NCI-H2107 treated with DMSO at 0.1 percent for 48 hours (cell line): ENCODE data around the gene COL2A1.

Experiments used
- DNase-seq: peaks from one replicate; lab custom pipeline; 2025; ENCODE audit not compliant: unreplicated experiment; lab: John Stamatoyannopoulos, UW

COL2A1 gene

DNA sequence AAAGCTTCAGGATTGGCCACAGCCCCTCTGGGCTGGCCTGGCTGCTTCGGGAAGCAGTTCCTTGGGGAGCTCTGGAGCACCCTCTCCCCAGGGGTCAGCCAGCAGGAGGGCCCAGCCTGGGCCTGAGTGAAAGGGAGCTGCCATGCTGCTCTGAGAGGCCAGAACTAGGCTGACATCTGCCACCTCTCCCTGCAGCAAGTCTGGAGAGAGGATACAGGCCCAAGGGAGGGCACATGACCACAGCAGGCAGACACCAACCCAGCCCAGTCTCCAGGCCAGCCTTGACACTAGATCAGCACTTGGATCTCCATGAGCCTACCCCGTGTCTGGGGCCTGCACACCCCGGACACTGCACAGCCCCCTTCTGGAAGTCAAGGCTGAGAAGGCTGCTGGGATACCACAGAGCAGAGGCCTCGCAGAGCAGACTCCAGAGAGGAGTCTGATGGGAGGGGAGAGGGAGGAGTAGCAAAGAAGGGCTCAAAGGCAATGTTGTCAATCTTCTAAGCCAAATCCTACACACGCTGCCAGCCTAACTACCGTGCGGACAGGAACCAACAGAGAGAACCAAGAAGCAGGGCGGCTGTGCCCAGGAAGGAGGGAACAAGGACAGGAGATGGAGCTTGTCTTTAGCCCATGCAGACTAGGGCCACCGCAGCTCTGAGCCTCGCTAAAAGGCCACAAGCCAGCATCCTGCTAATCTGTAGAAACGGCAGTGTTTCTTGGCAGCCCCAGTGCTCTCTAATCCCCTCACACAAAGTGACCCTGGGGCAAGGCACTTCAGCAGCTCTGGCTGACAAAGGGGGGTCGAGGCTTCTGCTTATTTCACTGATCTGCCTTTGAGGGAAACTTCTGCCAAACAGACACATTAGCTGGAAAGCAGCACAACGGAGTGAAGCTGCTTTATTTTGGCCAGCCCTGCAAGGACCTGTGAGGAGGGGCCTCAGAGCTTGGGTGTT lies 12.9 kb downstream of the COL2A1 start:
- peak; percentile 11 for DNase-seq

DNA sequence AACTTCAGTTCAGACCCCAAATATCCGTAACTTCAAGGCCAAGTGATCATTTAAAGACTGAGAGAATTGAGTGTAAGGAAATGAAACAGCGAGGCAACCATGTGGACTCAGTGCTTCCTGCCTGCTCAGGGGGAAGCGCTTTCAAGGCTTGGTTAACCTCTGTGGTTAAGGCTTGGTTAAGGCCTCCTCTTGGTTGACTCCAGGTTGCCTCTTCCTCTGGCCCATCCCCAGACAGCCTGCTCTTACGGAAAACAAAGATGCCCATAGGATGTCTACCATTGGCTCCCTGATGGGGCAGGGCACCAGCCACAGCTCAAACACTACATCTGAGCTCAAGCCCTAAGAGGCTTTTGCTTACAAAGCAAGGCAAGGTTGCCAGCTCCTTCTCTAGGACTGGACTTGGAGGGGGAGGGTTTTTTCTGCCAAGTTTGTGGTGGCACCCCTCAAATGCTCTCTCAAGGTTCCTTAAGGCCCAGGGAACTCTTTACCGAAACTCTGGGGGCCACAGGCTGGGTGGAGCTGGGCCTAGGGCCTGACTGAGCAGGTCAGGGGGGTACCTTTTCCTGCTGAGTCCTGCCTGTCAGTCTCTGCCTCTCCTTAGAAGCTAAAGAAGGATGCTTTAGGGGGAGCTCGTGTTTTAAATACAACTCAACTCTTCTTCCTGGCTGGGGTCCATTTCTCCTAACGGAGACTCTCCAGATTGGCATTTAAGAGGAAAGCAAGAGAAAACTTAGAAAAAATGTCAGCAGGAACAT lies 13.7 kb downstream of the COL2A1 start:
- no peak for DNase-seq

DNA sequence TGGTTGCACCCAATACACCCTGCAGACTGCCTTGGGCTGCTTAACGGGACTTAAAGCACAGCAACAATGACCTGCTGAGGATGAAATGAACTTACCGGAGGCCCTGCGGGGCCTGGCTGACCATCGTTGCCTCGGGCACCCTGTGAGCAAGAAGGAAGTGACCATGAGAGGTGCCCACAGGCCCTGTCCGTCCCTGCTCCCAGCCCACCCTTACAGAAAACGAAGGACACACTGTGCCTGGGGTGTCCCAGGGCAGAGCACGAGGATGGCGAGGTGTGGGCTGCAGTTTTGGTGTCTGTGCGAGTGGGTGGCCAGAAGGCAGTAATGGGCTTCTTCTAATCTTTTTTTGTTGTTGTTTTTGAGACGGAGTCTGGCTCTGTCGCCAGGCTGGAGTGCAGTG lies 14.6 kb downstream of the COL2A1 start:
- DNase-seq = no peak

DNA sequence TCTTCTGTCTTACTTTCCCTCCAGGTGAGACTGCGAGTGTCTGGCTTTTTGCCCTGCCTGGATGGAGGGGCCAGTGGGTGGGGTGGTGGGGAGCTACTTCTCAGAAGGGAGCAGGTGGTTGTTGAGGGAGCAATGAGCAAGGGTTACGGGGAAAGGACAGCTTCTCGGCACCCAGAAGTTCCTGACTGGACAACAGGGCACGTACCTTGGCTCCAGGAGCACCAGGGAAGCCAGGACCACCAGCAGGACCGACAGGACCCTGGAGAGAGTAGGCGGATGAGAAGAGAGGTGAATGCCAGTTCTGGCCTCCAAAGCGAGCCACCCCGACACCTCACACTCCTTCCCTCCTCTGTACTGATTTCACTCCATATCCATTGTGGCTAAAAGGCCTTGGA lies 15.3 kb downstream of the COL2A1 start:
- DNase-seq = no peak

DNA sequence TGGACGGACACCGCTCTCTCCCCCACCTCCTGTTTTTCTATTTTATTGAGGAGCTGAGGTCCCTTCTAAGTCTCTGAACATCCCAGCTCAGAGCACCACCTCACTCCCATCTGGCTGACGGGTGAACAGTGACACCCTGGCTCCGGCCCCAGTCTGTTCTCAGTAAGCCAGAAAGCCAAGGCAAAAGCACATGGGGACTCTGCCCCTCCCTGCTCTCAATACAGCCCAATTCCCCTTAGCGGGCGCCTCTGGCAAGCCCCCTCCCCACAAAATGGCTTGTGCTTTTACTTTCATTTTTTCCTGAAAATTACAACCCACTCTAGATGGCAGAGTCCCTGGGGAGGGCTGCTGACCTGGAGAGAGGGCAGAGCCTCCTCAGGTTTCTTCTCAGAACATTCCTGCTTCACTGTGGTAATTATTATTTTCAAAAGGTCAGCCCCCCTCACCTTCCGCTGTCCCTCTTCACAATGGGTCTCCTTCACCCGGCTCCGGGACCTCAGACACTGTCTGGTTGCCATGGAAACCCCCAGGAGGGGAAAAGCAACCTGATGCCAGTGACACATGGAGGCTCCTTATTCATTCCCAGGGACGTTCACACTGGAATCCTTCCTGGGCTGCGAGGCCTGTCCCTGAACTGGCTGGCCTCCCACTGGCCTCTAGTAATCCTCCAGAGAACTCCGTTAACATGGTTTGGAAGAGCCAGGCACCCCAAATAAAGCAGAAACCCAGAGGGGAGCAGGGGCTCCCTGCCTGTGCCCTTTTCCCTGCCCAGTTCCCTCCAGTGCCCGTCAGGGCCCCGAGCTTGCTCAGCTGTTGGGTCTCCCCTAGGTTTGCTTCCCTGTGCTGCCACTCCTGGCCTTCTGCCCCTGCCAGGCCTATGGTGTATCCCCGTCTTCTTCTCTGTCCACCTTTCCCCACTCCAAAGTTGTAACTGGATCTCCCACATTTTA lies 15.9 kb downstream of the COL2A1 start:
- DNase-seq = peak; percentile 11

DNA sequence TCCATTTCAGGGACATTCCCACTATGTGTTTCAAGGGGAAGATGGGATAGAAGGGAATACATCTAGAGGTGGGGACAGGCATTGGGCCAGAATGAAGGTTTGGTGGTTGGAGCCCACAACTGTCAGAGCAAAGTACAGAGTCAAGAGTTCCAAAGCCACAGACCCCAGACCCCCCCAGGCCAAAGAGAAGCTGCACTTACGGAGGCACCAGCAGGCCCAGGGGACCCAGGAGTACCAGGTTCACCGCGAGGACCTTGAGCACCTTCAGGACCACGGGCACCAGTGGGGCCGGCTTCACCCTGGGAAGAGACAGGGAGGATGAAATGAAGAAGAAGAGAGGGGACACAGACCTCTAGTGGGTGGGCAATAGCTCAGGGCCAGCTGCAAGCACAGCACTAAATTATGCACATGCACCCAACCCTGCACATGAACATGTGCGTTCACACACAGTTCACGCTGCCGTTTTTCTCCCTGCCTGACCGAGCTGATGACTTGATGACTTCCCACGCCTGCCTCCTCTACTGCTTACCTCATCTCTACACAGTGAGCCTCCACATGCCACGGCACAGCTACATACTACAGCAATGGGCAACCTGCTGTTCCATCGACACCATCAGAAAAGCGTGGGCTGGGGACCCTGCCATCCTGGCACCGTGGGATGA lies 16.7 kb downstream of the COL2A1 start:
- no peak for DNase-seq

DNA sequence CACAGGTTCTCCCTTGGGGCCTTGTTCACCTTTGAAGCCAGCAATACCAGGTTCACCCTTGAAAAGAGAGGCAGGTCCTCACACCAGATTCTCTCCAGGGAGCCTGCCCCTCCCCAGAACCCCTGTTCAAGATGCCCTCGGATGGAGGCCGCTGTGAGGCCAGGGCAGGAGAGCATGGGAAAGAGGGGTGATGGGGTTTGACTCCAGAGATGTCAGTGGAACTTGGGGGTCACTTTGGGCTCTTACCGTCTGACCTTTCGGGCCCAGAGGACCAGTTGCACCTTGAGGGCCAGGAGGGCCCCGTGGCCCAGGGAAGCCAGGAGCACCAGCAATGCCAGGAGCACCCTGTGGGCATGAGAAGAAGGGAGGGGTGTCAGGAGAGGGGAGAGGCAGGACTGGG lies 17.4 kb downstream of the COL2A1 start:
- no peak for DNase-seq

DNA sequence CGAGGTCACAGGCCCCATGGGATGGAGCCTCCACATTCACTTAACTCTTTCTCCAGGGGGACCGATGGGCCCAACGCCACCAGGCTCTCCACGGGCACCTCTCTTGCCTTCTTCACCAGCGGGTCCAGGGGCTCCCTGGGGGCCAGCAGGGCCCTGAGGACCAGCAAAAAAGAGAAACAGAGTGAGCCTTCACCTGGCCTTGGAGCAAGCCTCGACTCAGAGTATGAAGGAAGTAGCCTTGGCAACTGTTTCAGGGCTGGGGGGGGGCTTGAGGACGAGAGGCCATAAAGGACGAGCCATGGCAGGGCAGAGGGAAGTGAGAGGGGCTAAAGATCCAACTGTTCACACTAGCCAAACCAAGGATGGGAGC lies 18.0 kb downstream of the COL2A1 start:
- no peak for DNase-seq

DNA sequence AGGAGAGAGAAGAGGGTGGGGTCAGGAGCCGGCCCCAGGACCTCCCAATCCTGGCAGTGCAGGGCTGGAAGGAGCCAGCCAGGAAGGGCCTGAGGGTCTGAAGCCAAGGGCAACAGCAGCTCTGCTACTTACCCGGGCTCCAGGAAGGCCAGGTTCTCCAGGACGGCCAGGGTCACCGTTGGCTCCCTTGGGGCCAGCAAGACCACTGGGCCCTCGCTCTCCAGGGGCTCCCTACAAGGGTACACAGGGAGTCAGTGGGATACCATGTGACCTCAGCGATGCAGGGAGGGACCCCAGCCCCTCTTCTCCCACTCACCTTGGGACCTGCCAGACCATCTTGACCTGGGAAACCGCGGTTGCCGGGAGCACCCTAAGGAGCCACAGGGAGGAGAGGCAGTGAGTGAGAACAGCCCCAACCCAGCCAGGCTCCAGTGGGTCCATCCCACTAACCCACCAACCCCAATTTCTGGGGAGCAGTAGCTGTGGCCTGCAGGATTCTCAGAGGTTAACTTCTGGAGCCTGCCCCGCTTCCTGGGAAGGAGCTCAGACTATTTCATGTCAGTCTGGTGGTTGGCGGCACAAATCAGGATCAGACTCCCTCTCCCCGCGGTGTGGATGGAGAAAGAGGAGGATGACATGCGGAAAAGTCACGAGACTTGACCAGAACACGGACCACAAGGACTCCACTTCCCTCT lies 18.5 kb downstream of the COL2A1 start:
- no peak for DNase-seq

DNA sequence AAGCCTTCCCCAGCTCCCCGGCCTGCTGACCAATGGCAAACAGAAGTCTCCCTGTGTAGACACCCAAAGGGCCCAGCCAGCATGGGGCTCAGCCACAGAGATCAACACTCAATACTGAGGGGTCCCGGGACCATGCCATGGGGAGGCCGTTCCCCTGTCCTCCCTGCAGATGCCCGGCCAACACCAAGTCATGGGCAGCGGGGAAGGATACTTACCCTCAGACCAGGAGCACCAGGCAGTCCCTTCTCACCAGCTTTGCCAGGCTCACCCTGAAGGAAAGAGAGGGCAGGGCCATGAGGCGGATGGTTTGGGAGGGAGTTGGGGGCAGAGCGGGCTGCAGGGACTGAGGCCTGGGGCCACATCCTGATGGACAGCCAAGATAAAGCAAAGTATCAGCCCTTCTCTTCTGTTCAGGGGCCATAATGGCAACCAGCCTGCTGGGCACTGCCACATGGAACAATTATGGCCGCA lies 19.9 kb downstream of the COL2A1 start:
- DNase-seq = no peak

DNA sequence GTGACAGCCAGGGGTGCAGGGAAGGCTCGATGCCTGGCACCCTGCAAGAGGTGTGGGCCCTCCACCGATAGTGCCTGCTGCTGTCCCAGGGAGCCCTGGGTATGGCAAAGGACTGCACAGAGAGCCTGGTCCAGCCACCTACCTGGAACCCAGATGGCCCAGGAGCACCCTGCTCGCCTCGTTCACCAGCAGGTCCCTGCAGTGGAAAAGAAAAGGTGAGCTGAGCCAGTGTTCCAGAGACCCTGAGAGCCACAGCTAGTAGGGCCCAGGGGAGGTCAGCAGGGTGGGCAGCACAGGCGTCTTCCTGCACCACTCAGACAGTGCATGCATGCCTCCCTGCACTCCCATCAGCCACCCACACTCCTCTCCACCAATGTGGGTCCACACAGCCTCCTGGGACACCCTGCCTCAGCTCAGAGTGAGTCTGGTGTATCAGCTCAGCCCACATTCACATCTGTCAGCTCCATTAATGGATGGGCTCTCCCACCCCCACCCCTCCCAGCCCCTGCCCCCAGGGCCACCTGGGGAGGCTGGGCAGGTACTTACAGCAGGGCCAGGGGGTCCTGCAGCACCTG lies 20.6 kb downstream of the COL2A1 start:
- no peak for DNase-seq

DNA sequence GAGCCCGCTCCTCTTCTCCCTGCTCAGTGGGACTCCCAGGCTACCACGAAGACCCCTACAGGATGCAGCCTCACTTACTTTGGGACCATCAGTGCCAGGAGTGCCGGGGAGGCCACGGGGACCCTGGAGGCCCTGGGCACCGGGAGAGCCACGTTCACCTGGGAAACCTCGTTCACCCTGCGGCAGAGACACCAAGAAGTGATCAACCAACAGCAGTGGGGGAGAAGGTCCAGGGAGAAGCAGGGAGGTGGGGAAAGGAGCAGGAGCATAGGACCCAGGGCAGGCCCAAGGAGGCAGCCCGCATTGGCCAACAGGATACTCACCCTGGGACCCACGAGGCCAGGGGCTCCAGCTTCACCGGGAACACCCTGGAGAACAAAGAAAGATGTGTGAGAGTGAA lies 21.5 kb downstream of the COL2A1 start:
- DNase-seq = no peak

DNA sequence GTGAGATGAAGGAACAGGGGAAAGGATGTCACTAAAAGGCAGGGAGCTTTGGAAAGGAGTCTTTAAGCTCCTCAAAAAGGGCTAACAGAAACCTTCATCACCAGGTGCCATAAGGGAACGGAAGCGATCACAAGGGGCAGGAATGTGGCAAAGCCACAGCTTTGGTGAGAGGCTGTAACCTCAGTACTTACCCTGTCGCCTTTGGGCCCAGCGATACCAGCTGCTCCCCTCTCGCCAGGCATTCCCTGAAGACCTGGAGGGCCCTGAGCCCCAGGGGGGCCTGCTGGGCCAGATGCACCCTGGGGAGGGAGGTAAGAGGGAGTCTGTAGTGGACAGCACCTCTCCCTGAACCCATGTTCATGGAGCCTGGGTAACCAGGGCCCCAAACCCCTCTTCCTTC lies 22.0 kb downstream of the COL2A1 start:
- DNase-seq = peak; percentile 22

DNA sequence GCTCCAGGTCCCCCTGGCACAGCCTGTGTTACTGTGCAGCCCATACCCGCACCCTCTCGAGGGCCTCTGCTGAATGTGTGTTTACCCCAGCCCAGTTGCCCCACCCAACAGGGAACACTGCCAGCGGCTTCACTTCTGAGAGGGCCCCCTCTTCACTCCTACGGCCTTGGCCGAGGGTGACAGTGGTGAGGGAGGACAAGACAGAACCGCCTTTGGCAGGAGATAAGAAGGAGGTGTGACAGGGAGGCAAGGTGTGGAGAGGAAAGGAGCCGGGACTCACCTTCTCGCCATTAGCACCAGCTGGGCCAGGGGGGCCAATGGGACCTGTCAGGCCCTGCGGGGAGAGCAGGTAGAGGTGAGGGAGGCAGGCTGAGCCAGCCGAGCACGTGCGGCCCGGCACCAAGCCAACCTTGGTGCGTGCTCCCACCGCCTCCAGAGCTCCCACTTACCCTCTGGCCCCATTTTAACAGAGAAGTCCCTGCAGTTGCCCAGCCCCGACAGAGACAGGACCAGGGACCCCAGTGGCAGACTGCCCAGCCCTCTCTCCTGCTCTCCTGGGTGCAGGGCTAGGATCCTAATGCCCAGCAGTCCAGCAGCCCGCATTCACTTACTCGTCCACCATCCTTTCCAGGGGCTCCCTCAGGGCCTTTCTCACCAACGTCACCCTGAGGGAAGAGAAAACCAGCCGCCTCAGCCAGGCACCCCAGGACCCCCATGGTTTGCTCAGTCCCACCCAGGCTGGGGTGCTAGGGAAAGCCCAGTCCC lies 22.6 kb downstream of the COL2A1 start:
- no peak for DNase-seq

DNA sequence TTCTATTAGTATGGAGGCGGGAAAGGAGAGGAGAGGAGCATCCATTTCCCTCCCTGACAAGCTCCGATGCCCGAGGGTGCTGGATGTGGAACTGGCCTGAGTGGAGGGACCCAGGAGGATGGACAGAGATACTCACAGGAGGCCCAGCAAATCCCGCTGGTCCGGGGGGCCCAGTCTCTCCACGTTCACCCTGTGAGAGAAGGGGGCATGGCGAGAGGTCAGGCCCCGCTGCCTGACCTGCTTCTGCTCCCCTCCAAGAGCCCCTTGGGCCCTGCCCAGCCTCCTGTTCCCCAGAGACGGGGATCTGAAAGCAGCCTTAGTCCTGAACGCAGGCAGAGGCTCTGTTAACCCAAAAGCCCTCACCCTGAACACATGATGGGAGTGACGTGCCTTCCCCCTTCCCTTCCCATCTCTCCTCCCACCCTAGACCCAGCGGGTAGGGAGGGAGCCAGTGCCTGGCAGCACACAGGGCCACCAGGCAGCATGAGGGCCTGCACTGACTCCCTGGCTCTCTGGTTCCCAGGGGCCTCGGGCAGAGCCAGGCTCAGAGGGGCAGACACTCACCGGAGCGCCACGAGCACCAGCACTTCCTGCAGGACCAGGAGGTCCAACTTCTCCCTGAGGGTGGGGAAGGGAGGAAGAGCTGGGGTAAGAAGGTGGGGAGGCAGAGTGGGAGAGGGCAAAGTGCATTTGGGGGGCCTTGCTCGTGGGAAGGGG lies 23.3 kb downstream of the COL2A1 start:
- no peak for DNase-seq

DNA sequence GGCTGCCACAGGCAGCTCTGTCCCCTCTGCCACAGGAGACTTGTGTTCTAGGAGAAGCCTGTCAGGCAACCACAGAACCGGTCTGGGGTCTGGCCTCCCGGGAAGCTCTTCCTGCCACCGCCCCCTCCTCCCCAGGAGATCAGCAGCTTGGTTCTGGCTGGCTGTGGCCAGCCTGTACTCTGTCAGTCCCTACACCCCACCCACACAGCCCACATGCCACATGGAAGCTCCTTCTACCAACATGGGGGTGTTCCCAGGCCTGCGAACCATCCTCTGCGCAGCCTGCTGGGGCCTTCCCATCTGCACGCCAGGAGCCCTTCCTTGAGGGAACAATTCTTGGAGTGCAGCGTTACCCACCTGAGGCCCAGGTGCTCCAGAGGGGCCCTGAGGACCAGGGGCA lies 24.1 kb downstream of the COL2A1 start:
- no peak for DNase-seq

DNA sequence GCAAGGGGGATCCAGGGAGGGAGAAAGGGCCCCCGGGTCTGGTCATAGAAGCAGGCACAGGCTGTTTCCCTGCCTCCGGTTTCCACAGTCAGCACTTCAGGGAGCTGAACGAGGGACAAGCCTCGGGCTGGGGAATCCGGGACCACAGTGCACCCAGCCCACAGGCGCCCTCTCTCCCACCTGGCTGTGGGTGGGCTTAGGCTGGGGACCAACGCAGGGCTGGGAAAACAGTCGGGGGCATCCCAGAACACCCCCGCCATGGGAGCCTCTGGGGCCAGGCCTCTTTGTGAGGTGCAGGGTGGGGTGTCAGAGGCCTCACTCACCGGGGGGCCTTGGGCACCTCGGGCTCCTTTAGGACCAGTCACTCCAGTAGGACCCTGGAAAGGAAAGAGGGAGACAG lies 24.6 kb downstream of the COL2A1 start:
- DNase-seq = no peak

DNA sequence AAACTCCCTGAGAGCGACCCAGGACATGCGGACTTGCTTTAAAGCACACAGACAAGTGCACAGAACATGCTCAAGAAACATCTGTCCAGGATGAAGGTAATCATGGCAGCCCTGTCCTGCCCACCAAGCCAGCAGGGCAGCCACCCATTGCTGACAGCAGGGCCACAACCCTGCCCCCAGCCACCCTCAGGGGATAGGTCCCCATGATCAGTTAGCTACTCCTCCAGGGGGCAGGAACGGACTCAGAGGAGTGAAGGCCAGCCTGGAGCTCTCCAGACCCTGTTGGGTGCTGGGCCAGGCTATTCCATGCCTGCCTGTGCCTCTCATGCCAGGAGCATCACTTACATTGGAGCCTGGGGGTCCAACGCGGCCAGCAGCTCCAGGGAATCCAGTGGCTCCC lies 25.1 kb downstream of the COL2A1 start:
- no peak for DNase-seq

DNA sequence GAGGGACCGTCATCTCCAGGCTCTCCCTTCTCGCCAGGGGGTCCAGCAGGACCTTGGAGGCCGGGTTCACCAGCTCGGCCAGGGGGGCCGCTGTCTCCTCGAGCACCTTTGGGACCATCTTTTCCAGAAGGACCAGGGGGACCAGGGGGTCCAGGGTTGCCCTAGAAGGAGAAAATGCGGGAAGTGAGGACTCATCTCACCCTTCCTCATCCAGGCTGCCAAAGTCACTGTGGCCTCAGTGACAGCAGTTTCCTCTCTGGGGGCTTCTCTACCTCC lies 25.7 kb downstream of the COL2A1 start:
- DNase-seq = no peak
